Transverse colon (tissue), 4 donors: ENCODE results near the gene CXCL3. TPM values are rescaled to one million over a fixed set of nuclear protein-coding genes. Genes with fewer than 3 reads are reported as not detected.

ENCODE experiments used
- DNase-seq: peaks from one replicate; pipeline ENCODE4 v3.0.0-alpha.2; 2019
- H3K27ac ChIP-seq, 4 donors: fragments of 200-600 bp; sonication (generic); 2 replicates each; pipeline ENCODE4 v1.5.1; 2016 to 2018; ENCODE audit warnings: inconsistent platforms in 4 of 4
- H3K27me3 ChIP-seq: fragments of 200-600 bp; sonication (generic); 2 replicates; pipeline ENCODE4 v1.5.1; 2017; ENCODE audit warnings: inconsistent platforms
- H3K36me3 ChIP-seq, 4 donors: fragments of 200-600 bp; sonication (generic); 2 replicates each; pipeline ENCODE4 v1.5.1; 2017 to 2019; ENCODE audit warnings: inconsistent platforms in 4 of 4
- H3K4me1 ChIP-seq, 4 donors: fragments of 200-600 bp; sonication (generic); 2 replicates each; pipeline ENCODE4 v1.5.1; 2017 to 2020; ENCODE audit warnings: inconsistent platforms in 4 of 4
- H3K4me3 ChIP-seq, 4 donors: fragments of 200-600 bp; sonication (generic); 1 replicate in 1 of 4; 2 replicates in 3 of 4; pipeline versions ENCODE4 v1.5.1 to v1.6.1; 2017 to 2019; ENCODE audit warnings: inconsistent platforms in 4 of 4
- H3K9me3 ChIP-seq, 2 donors: fragments of 200-600 bp; sonication (generic); 2 replicates each; pipeline ENCODE4 v1.5.1; 2017 to 2019; ENCODE audit warnings: inconsistent platforms in 2 of 2
- CTCF ChIP-seq, 5 experiments: fragments of 200-600 bp in 3 of 5; fragments of 450-650 bp in 2 of 5; sonication (generic) in 3 of 5; IDR thresholded peaks; 1 replicate in 2 of 5; 2 replicates in 3 of 5; pipeline ENCODE4 v1.5.1; 2016 to 2017; ENCODE audit warnings: antibody characterized with exemption in 5 of 5, inconsistent platforms in 3 of 5, mild to moderate bottlenecking in 2 of 5, moderate library complexity in 1 of 5
- EP300 ChIP-seq: sonication (generic); formaldehyde crosslinking; IDR thresholded peaks from one replicate; pipeline ENCODE4 v1.6.1; 2017; ENCODE audit warnings: antibody characterized with exemption, low read depth
- POLR2A ChIP-seq: fragments of 450-650 bp; IDR thresholded peaks from one replicate; pipeline ENCODE4 v1.6.1; 2016; ENCODE audit warnings: antibody characterized with exemption, mild to moderate bottlenecking, moderate library complexity
- POLR2AphosphoS5 ChIP-seq, 3 donors: sonication (generic); formaldehyde crosslinking; IDR thresholded peaks; one replicate each; pipeline ENCODE4 v1.6.1; 2016; ENCODE audit warnings: antibody characterized with exemption in 3 of 3
- WGBS, 2 donors: methylation state at CpG; one replicate each; pipeline ENCODE4 v1.1.5; 2018; ENCODE audit warnings: low coverage in 1 of 2; 5-methylcytosine and 5-hydroxymethylcytosine counted together
- in situ Hi-C, 4 donors: fragments of 200-750 bp; cut with MboI; loops; one replicate each; pipeline versions ENCODE4 v1.15.0 to v1.15.1; 2017; ENCODE audit warnings: low sequenced_read_pairs in 3 of 4, low pct_ligation_motif_present in 1 of 4, low pct_unique_long_range_greater_than_20kb in 1 of 4
- intact Hi-C: fragments of 100-400 bp; cut with DNase I; formaldehyde crosslinking; loops from one replicate; pipeline ENCODE4 v1.15.1; 2023; ENCODE audit warnings: low total_unique reads
- total RNA-seq, 4 donors: library from RNA; depleted of rRNA; stranded (reverse); fragments of >200 nt; gene quantifications; one replicate each; pipeline ENCODE4 v1.1.0, GENCODE V29; 2016

Gene CXCL3
- total RNA-seq, 4 donors from 2014 or later, result 1.8 to 5.2 (median 5.1) TPM

GRCh38 chr4:74063859-74064258, 25.4 kb upstream of the CXCL3 start:
- in situ Hi-C loops (no loop called here), intact Hi-C loops (no loop called here)
- Histone ChIP-seq H3K36me3 (no peaks in the 10 kb centered on the region), H3K27ac (peak overlapping the region in 2 of 4 donors; percentile 22 to 45), H3K9me3 (peaks cover 0 to 2% of the 10 kb centered on the region in 2 donors), H3K4me1 (peaks cover 0 to 20% (median 6%) of the 10 kb centered on the region in 4 donors), H3K27me3 (no peaks in the 10 kb centered on the region), H3K4me3 (no peak overlapping the region)
- DNase-seq, result no peak
- no peak for TF ChIP-seq POLR2AphosphoS5 (IDR thresholded peaks at IDR 0.05)
- TF ChIP-seq POLR2A, result no peak
- TF ChIP-seq EP300, result no peak
- TF ChIP-seq CTCF (IDR thresholded peaks at IDR 0.05), result no peak
- 21% methylated on average over 1 of the region's 1 CpG; no CpG with 5 or more reads in 1 of the 2 donors for WGBS, 2 donors

- H3K27ac ChIP-seq, result peak overlapping the region in 2 of 4 donors; percentile 22 to 45
- TF ChIP-seq CTCF (IDR thresholded peaks at IDR 0.05) (no peak), POLR2AphosphoS5 (IDR thresholded peaks at IDR 0.05) (no peak), POLR2A (no peak), EP300 (no peak)
- H3K4me1 ChIP-seq, result peaks cover 0 to 20% (median 6%) of the 10 kb centered on the region in 4 donors
- no peaks in the 10 kb centered on the region for H3K36me3 ChIP-seq
- no peak overlapping the region for H3K4me3 ChIP-seq
- intact Hi-C loops (no loop called here), in situ Hi-C loops (no loop called here)
- DNase-seq, result no peak
- no peaks in the 10 kb centered on the region for H3K27me3 ChIP-seq
- no peaks in the 10 kb centered on the region for H3K9me3 ChIP-seq
These were observed 24.5 kb upstream of the CXCL3 start for GRCh38 chr4:74062953-74063352.

- in situ Hi-C loops, result no loop called here
- Histone ChIP-seq H3K9me3 (no peaks in the 10 kb centered on the region), H3K4me3 (no peak overlapping the region), H3K27ac (no peak overlapping the region), H3K27me3 (no peaks in the 10 kb centered on the region), H3K36me3 (no peaks in the 10 kb centered on the region), H3K4me1 (peaks cover 0 to 25% (median 6%) of the 10 kb centered on the region in 4 donors)
- no peak for DNase-seq
- intact Hi-C loops, result no loop called here
- no peak for TF ChIP-seq POLR2AphosphoS5 (IDR thresholded peaks at IDR 0.05)
- TF ChIP-seq CTCF (IDR thresholded peaks at IDR 0.05), result no peak
- TF ChIP-seq EP300, result no peak
- TF ChIP-seq POLR2A, result no peak
These were observed 22.9 kb upstream of the CXCL3 start for GRCh38 chr4:74061430-74061829.

- Histone ChIP-seq H3K4me3 (no peak overlapping the region), H3K27ac (no peak overlapping the region), H3K4me1 (peaks cover 0 to 25% (median 6%) of the 10 kb centered on the region in 4 donors), H3K36me3 (no peaks in the 10 kb centered on the region), H3K9me3 (no peaks in the 10 kb centered on the region), H3K27me3 (no peaks in the 10 kb centered on the region)
- no peak for TF ChIP-seq POLR2A
- no peak for TF ChIP-seq CTCF (IDR thresholded peaks at IDR 0.05)
- no peak for TF ChIP-seq POLR2AphosphoS5 (IDR thresholded peaks at IDR 0.05)
- TF ChIP-seq EP300, result no peak
- intact Hi-C loops (no loop called here), in situ Hi-C loops (no loop called here)
- WGBS, 2 donors, result 45 to 61% methylated on average over 2 of the region's 2 CpGs
- no peak for DNase-seq
These were observed 20.8 kb upstream of the CXCL3 start for GRCh38 chr4:74059161-74059829.
